Ascending aorta (tissue), 2 donors: Measurements from ENCODE around the gene SIRT6. TPM values are rescaled to one million over a fixed set of nuclear protein-coding genes. Genes with fewer than 3 reads are reported as not detected.

Experiments used
- DNase-seq, 2 donors: peaks; one replicate each; pipeline ENCODE4 v3.0.0-alpha.2; 2019; ENCODE audit warnings: low spot score in 2 of 2
- H3K27ac ChIP-seq, 2 donors: fragments of 200-600 bp; sonication (generic); one replicate each; pipeline ENCODE4 v1.5.1; 2016 to 2017; ENCODE audit warnings: mild to moderate bottlenecking in 1 of 2
- H3K27me3 ChIP-seq: fragments of 200-600 bp; sonication (generic); one replicate; pipeline ENCODE4 v1.5.1; 2017
- H3K36me3 ChIP-seq, 2 donors: fragments of 200-600 bp; sonication (generic); one replicate each; pipeline ENCODE4 v1.5.1; 2016
- H3K4me1 ChIP-seq, 2 donors: fragments of 200-600 bp; sonication (generic); one replicate each; pipeline ENCODE4 v1.5.1; 2016 to 2017; ENCODE audit warnings: mild to moderate bottlenecking in 1 of 2
- H3K4me3 ChIP-seq, 2 donors: fragments of 200-600 bp; sonication (generic); one replicate each; pipeline ENCODE4 v1.5.1; 2016 to 2017; ENCODE audit warnings: mild to moderate bottlenecking in 1 of 2
- H3K9me3 ChIP-seq, 2 donors: fragments of 200-600 bp; sonication (generic); one replicate each; pipeline ENCODE4 v1.5.1; 2016
- intact Hi-C: fragments of 100-400 bp; cut with DNase I; formaldehyde crosslinking; loops from one replicate; pipeline ENCODE4 v1.15.1; 2023
- total RNA-seq: library from RNA; depleted of rRNA; stranded (reverse); fragments of >200 nt; gene quantifications from one replicate; pipeline ENCODE4 v1.1.0, GENCODE V29; 2016
- TF ChIP-seq, protein P1 (sequence below), 3 experiments: fragments of 200-600 bp in 2 of 3; fragments of 450-650 bp in 1 of 3; sonication (generic) in 2 of 3; IDR thresholded peaks; one replicate each; pipeline ENCODE4 v1.5.1; 2016 to 2019; ENCODE audit warnings: antibody characterized with exemption in 3 of 3, mild to moderate bottlenecking in 1 of 3, moderate library complexity in 1 of 3

Gene SIRT6
- total RNA-seq, 1 donor from 2014 or later = 5.9 TPM

DNA sequence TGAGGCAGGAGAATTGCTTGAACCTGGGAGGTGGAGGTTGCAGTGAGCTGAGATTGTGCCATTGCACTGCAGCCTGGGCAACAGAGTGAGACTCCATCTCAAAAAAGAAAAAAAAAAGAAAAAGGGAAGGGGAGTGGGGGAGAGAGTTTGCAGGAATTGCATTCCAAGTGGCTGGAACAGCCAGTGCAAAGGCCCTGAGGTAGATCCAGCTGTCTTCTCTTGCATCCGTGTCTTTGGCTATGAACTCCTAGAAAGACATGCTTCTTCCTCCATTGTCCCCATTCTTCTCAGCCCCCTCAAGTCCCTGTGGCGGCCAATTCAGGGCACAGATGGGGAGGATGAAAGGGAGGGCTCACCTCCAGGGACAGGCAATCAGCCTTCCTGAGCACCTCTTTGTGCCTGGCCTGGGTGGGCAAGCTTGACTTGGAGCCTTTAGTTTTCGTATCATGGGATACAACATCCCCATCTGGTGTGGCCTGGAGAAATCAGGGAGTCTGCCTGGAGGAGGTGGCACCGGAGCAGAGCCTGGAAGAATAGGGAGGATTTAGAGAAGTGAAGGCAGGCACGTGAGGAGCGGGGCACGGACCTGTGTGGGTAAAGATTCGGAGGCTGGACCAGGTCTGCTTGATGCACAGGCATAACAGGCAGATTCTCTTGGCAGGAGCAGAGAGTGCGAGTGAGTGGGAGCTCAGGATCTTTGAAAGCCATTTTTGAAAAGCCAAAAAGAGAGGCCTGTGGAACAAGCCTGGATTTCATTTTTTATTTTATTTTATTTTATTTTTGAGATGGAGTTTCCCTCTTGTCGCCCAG lies 5.2 kb upstream of the SIRT6 start:
- Histone ChIP-seq H3K4me3 (no peak overlapping the region), H3K27me3 (no peaks in the 10 kb centered on the region), H3K27ac (no peak overlapping the region), H3K9me3 (no peaks in the 10 kb centered on the region), H3K36me3 (no peaks in the 10 kb centered on the region), H3K4me1 (peaks cover 0 to 6% of the 10 kb centered on the region in 2 donors)
- DNase-seq = no peak
- intact Hi-C loops = no loop called here
- TF ChIP-seq, protein P1, sequence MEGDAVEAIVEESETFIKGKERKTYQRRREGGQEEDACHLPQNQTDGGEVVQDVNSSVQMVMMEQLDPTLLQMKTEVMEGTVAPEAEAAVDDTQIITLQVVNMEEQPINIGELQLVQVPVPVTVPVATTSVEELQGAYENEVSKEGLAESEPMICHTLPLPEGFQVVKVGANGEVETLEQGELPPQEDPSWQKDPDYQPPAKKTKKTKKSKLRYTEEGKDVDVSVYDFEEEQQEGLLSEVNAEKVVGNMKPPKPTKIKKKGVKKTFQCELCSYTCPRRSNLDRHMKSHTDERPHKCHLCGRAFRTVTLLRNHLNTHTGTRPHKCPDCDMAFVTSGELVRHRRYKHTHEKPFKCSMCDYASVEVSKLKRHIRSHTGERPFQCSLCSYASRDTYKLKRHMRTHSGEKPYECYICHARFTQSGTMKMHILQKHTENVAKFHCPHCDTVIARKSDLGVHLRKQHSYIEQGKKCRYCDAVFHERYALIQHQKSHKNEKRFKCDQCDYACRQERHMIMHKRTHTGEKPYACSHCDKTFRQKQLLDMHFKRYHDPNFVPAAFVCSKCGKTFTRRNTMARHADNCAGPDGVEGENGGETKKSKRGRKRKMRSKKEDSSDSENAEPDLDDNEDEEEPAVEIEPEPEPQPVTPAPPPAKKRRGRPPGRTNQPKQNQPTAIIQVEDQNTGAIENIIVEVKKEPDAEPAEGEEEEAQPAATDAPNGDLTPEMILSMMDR (IDR thresholded peaks at IDR 0.05) = no peak

DNA sequence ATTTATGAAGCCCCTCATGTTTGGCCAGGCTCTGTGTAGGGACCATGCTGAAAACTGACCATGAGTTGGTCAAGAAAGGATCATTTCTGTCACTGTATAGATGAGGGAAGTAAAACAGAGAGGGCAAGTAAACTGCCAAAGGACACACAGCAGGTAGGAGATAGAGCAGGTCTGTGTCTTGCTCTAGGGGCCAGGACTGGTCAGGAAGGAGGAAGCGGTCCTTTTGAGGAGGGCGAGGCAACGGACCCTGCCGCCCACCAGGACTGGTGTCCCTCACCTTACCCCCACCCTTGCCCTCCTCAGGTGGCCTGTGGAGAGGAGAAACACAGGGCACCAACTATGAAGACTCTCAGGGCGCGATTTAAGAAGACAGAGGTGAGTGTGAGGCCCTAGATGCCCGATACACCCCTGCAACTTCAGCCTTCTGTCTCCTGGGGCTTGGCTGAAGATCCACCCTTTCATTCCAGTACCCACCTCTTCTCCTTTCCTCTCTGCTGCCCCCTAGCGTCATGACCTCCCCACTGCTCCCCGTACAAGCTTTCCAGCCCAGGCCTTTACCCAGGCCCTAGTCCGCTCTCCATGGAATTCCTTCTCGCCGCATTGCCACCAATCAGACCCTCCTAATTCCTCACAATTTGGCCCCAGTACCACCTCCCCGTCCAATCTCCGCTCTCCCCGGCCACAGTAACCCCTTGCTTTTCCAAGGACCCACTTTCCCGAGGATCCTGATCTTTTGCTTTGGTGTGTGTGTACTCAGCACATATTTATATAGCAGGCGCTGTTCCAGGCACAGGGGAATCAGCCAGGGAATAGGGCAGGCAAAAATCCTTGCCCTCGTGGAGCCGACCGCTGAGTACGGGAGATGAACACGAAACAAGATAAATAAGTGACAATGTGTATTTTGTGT lies 4.0 kb upstream of the SIRT6 start:
- Histone ChIP-seq H3K27ac (no peak overlapping the region), H3K4me1 (peaks cover 9 to 11% of the 10 kb centered on the region in 2 donors), H3K36me3 (no peaks in the 10 kb centered on the region), H3K9me3 (no peaks in the 10 kb centered on the region), H3K4me3 (no peak overlapping the region), H3K27me3 (no peaks in the 10 kb centered on the region)
- TF ChIP-seq, protein P1 (IDR thresholded peaks at IDR 0.05) = peak in 2 of 3 experiments; percentile 21 to 51
- intact Hi-C loops = no loop called here
- DNase-seq = peak in 1 of 2 donors; percentile 74

DNA sequence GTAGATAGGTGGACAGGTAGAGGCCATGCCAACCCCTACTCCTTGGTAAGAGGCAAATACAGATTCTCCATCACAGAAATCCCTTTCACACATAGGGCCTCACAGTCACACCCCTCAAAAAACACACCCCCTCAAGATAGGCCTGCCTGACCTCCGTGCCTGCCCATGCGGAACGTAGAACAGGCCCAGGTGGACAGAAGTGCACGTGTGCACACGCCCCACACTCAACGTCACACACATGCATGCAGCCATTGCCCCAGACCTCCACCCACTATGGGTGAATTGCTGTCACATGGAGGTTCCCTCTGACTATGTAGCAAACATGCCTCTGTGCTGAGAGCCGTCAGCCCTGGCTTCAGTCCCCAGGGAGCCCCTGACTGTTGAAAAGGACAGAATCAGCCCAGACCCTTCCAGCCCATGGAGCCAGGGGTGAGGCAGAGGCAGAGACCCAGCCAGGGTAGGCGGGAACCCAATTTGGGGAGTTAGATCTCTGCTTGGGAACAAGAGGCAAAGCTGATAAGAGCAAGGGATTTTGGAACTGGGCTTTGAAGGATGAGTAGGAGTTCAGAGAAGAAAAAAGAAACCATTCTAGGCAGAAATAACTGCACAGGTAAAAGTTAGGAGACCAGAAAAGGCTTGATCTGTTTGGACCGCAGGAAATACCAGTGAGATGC lies 3.2 kb upstream of the SIRT6 start:
- intact Hi-C loops = no loop called here
- no peak overlapping the region for H3K27ac ChIP-seq
- H3K4me1 ChIP-seq = peaks cover 12 to 14% of the 10 kb centered on the region in 2 donors
- TF ChIP-seq, protein P1 (IDR thresholded peaks at IDR 0.05) = no peak
- DNase-seq = no peak
- peaks cover under 1% of the 10 kb centered on the region in 2 donors for H3K36me3 ChIP-seq
- H3K9me3 ChIP-seq = no peaks in the 10 kb centered on the region
- H3K27me3 ChIP-seq = no peaks in the 10 kb centered on the region
- H3K4me3 ChIP-seq = no peak overlapping the region

DNA sequence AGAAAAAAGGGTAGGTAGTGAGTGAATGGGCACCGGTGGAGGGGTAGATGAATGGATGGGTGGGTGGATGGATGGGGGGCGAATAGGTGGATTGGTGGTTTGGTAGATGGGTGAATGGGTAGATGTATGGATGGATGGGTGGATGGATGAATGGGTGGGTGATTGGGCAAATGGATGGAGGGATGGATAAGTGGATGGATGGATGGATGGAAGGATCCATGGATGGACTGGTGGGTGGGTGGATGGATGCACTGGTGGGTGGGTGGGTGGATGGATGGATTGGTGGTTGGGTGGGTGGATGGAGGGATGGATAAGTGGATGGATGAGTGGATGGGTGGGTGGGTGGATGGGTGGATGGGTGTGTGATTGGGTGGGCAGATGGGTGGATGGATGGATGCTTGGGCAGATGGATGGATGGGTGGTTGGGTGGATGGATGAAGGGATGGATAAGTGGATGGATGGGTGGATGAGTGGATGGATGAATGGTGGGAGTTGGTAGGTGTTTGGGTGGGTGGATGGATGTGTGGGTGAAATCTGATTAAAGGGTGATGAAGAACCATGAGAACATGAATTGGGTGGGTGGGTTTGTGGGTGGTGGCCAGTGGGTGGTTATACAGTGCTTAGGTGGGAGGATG lies 2.5 kb upstream of the SIRT6 start:
- DNase-seq = no peak
- H3K4me3 ChIP-seq = no peak overlapping the region
- TF ChIP-seq, protein P1 (IDR thresholded peaks at IDR 0.05) = no peak

More for the DNA sequence above, 2.5 kb upstream of the SIRT6 start:
- intact Hi-C loops = loop anchor here (5.0 kb wide), 4 partner anchors 62 to 423 kb away; partner anchors contain the start of genes APBA3, EEF2, MRPL54 and YJU2
- Histone ChIP-seq H3K4me1 (peaks cover 12 to 14% of the 10 kb centered on the region in 2 donors), H3K36me3 (peaks cover 4 to 6% of the 10 kb centered on the region in 2 donors), H3K27ac (no peak overlapping the region), H3K9me3 (no peaks in the 10 kb centered on the region), H3K27me3 (no peaks in the 10 kb centered on the region)
